Thoracic aorta (tissue), 2 donors: ENCODE results near the gene KHK. TPM values are rescaled to one million over a fixed set of nuclear protein-coding genes. Genes with fewer than 3 reads are reported as not detected.

Experiments
- ATAC-seq: fragments of 150-250 bp; one replicate; pipeline ENCODE4 v1.8.0; 2017; ENCODE audit warnings: low read depth; ENCODE audit not compliant: insufficient number of reproducible peaks, low FRiP score
- DNase-seq: peaks from one replicate; pipeline ENCODE4 v3.0.0-alpha.2; 2020; ENCODE audit warnings: low spot score
- H3K27ac ChIP-seq, 2 donors: fragments of 200-600 bp; sonication (generic); 1 replicate in 1 of 2; 2 replicates in 1 of 2; pipeline ENCODE4 v1.5.1; 2016; ENCODE audit warnings: mild to moderate bottlenecking in 2 of 2, moderate library complexity in 2 of 2
- H3K27me3 ChIP-seq: fragments of 200-600 bp; sonication (generic); replicated peaks from 2 replicates; pipeline ENCODE4 v1.6.0; 2016; ENCODE audit warnings: mild to moderate bottlenecking; ENCODE audit not compliant: insufficient read depth
- H3K36me3 ChIP-seq: fragments of 200-600 bp; sonication (generic); one replicate; pipeline ENCODE4 v1.5.1; 2016
- H3K4me1 ChIP-seq, 2 donors: fragments of 200-600 bp; sonication (generic); 1 replicate in 1 of 2; 2 replicates in 1 of 2; pipeline versions ENCODE4 v1.5.1 to v1.6.0; 2016; ENCODE audit warnings: low read depth in 2 of 2, mild to moderate bottlenecking in 1 of 2; ENCODE audit not compliant: control insufficient read depth in 1 of 2
- H3K4me3 ChIP-seq: fragments of 200-600 bp; sonication (generic); 2 replicates; pipeline ENCODE4 v1.5.1; 2016; ENCODE audit warnings: mild to moderate bottlenecking
- H3K9me3 ChIP-seq: fragments of 200-600 bp; sonication (generic); 2 replicates; pipeline ENCODE4 v1.5.1; 2016
- total RNA-seq, 2 donors: library from RNA; depleted of rRNA; stranded (reverse); fragments of >200 nt; gene quantifications; one replicate each; pipeline versions ENCODE4 v1.1.0 to v1.2.3, GENCODE V29; 2016
- TF ChIP-seq, protein P1 (sequence below): fragments of 200-600 bp; sonication (generic); IDR thresholded peaks from one replicate; pipeline ENCODE4 v1.5.1; 2019; ENCODE audit warnings: antibody characterized with exemption

The KHK gene
- total RNA-seq, 2 donors from 2014 or later: 1.5 to 2.6 TPM

DNA sequence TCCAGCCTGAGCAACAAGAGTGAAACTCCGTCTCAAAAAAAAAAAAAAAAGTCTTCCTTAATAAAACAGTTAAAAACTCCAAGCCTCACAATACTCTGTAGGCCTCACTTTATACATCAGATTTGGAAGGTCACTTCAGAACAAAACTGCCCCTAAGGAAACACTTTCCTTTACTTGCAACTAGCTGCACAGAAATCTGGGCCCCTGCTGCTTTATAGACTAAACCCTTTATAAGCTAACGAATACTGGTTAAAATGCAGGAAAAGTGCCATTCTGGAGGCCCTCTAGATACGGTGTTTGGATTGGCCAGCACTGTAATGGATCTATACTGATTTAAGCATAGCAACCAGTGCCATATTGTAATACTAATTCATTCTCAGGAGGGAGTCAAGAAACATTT is 38.5 kb downstream of the KHK start:
- Histone ChIP-seq H3K27ac (no peak overlapping the region), H3K9me3 (no peaks in the 10 kb centered on the region), H3K4me1 (peaks cover 0 to 3% of the 10 kb centered on the region in 2 donors), H3K27me3 (no peaks in the 10 kb centered on the region), H3K36me3 (no peaks in the 10 kb centered on the region), H3K4me3 (no peak overlapping the region)
- no peak for DNase-seq
- ATAC-seq: no peak
- TF ChIP-seq, protein P1, sequence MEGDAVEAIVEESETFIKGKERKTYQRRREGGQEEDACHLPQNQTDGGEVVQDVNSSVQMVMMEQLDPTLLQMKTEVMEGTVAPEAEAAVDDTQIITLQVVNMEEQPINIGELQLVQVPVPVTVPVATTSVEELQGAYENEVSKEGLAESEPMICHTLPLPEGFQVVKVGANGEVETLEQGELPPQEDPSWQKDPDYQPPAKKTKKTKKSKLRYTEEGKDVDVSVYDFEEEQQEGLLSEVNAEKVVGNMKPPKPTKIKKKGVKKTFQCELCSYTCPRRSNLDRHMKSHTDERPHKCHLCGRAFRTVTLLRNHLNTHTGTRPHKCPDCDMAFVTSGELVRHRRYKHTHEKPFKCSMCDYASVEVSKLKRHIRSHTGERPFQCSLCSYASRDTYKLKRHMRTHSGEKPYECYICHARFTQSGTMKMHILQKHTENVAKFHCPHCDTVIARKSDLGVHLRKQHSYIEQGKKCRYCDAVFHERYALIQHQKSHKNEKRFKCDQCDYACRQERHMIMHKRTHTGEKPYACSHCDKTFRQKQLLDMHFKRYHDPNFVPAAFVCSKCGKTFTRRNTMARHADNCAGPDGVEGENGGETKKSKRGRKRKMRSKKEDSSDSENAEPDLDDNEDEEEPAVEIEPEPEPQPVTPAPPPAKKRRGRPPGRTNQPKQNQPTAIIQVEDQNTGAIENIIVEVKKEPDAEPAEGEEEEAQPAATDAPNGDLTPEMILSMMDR: no peak

DNA sequence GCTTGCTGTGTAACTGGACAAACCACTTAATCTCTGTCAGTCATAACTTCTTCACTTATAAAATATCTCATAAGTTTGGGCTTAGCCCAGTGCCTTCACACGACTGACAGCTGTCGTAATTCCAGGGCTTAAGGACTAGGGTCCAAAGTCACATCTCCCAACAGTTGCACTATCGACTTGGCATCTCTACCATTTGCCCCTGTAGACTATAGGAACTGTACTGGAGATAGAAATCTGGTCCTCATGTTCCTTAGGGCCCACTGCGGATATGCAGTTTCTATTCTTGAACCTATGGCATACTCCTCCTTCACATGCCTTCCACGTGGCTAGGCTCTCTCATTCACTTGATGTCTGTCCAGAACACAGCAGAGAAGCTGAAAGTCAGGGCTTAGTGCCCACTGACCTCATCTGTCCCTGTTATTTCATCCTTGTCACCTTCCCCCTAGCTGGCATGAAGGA is 39.7 kb downstream of the KHK start:
- no peak for DNase-seq
- no peak overlapping the region for H3K4me3 ChIP-seq
- no peak for ATAC-seq
- H3K36me3 ChIP-seq: peaks cover 10% of the 10 kb centered on the region
- peaks cover 0 to 3% of the 10 kb centered on the region in 2 donors for H3K4me1 ChIP-seq
- H3K27ac ChIP-seq: no peak overlapping the region
- H3K27me3 ChIP-seq: no peaks in the 10 kb centered on the region
- TF ChIP-seq, protein P1: no peak
- H3K9me3 ChIP-seq: no peaks in the 10 kb centered on the region

DNA sequence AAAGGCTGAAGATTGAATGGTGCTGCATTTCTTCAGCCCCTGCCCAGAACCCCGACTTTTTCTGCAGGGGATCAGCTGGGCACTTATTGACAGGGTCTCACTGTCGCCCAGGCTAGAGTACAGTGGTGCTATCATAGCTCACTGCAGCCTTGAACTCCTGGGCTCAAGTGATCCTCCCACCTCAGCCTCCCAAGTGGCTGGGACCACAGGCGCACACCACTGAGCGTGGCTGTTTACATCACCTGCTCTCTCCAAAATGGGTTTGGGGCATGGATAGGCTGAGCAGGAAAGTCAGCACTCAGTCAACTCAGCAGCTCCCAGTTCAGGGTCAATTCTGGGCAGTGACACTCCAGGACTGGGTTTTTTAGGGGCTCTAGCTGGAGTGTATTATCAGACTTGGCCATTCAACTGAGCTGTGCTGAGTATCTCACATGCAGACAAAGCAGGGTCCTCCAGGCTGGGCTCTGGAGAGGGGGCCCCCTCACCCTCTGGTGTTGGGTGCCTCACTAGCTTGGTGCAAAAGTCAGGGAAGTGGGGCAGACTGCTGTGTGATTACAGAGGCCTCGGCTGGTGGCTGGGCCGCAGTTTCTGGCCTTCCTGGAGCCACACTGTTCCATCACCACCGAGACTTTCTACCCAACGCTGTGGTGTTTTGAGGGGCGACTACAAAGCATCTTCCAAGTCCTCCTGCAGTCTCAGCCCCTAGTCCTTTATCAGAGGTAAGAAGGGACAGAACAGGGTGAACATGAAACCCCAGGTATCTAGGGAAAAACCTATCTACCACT is 41.5 kb downstream of the KHK start:
- Histone ChIP-seq H3K27me3 (no peaks in the 10 kb centered on the region), H3K9me3 (no peaks in the 10 kb centered on the region), H3K27ac (no peak overlapping the region), H3K4me1 (peaks cover 5 to 11% of the 10 kb centered on the region in 2 donors), H3K36me3 (peaks cover 19% of the 10 kb centered on the region), H3K4me3 (no peak overlapping the region)
- TF ChIP-seq, protein P1: no peak
- ATAC-seq: no peak
- DNase-seq: no peak

DNA sequence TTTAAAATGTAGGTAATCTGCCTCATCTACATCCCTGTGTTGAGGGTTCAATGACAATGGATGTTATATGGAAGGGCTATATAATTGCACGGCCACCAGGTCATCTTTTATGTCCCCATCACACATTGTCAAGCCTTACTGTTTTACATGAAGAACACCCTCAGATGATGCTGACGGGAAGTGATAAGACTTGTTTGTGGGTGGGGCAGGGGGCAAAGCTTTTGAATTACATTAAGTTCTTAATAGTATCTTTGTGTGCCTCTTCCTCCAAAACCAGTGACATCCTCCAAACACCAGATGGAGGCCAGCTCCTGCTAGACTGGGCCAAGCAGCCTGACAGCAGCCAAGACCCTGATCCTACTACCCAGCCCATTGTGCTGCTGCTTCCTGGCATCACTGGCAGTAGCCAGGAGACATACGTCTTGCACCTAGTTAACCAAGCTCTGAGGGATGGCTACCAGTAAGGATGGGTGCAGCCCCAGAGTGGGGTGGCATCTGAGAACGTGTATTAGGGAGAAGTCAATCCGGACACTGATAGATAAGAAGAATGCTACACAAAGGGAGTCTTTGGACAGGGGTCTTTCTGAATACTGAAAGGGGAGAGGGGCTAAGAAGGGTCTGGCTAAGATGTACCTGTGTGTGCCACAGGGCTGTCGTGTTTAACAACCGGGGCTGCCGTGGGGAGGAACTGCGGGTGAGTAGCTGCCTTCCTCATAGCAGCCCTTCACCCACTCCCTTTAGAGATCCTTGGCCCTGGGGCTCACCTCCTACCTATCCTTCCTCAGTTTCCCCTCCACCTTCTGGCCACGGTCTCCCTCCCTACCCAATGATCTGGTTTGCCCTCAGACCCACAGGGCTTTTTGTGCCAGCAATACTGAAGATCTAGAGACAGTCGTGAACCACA is 42.3 kb downstream of the KHK start:
- no peak for DNase-seq
- Histone ChIP-seq H3K27ac (no peak overlapping the region), H3K4me1 (peaks cover 8 to 19% of the 10 kb centered on the region in 2 donors), H3K4me3 (no peak overlapping the region), H3K27me3 (no peaks in the 10 kb centered on the region), H3K36me3 (peaks cover 19% of the 10 kb centered on the region), H3K9me3 (no peaks in the 10 kb centered on the region)
- no peak for ATAC-seq
- TF ChIP-seq, protein P1: no peak

DNA sequence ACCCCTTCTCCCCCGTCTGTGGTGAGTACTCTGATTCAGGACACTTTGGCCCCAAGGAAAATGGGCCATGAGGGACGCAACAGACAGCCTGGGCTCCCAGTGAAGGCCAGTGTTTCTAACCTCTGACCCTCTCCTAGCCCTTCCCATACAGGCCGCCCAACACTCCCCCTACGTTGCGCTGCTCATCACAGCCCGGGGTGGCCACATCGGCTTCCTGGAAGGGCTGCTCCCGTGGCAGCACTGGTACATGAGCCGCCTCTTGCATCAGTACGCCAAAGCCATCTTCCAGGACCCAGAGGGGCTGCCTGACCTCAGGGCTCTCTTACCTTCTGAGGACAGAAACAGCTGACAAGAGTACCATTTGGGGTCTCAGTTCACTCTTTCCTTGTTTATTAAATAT is 43.8 kb downstream of the KHK start:
- Histone ChIP-seq H3K4me1 (peaks cover 8 to 19% of the 10 kb centered on the region in 2 donors), H3K27me3 (no peaks in the 10 kb centered on the region), H3K36me3 (peaks cover 19% of the 10 kb centered on the region), H3K4me3 (no peak overlapping the region), H3K27ac (no peak overlapping the region), H3K9me3 (no peaks in the 10 kb centered on the region)
- no peak for DNase-seq
- ATAC-seq: no peak
- TF ChIP-seq, protein P1: no peak
